Gastrocnemius medialis (tissue), 4 donors: ENCODE results near the gene YBEY.

ENCODE experiments used
- POLR2A ChIP-seq, 2 donors: fragments of 450-650 bp; IDR thresholded peaks; one replicate each; pipeline ENCODE4 v1.6.1; 2017; ENCODE audit warnings: antibody characterized with exemption in 2 of 2, mild to moderate bottlenecking in 2 of 2, moderate library complexity in 2 of 2
- TF ChIP-seq, protein P1 (sequence below), 5 experiments: fragments of 450-650 bp in 3 of 5; fragments of 200-600 bp in 2 of 5; sonication (generic) in 2 of 5; IDR thresholded peaks in 4 of 5; conservative IDR thresholded peaks in 1 of 5; 1 replicate in 4 of 5; 2 replicates in 1 of 5; pipeline ENCODE4 v1.5.1; 2016 to 2019; ENCODE audit warnings: antibody characterized with exemption in 5 of 5, mild to moderate bottlenecking in 3 of 5, moderate library complexity in 3 of 5

DNA sequence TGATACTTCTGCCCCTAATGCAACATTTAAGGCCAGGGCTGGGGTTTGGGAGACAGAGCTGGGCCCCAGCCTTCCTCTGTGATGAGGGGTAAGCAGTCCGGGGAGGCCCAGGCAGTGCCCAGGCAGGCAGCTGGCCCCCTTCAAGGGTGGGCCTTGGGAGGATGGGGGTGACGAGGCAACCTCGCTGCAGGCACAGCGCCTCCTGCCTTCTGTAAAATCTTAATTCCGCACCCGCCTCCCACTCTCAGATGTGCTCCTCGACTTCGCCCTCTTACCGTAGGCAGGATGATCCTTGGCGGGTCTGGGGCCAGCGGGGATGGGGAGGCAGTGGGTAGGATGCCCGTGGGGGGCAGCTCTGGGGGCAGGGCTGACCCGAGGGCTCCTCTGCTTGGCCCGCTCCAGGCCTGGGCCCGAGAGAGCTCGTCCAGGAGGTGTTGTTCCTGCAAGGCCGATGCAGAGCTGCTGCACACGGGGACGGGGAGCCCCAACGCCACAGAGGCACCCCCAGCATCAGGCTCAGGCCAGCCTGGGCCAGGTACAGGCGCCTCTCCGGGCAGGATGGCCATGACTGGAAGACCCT is 28.4 kb downstream of the YBEY start:
- TF ChIP-seq, protein P1, sequence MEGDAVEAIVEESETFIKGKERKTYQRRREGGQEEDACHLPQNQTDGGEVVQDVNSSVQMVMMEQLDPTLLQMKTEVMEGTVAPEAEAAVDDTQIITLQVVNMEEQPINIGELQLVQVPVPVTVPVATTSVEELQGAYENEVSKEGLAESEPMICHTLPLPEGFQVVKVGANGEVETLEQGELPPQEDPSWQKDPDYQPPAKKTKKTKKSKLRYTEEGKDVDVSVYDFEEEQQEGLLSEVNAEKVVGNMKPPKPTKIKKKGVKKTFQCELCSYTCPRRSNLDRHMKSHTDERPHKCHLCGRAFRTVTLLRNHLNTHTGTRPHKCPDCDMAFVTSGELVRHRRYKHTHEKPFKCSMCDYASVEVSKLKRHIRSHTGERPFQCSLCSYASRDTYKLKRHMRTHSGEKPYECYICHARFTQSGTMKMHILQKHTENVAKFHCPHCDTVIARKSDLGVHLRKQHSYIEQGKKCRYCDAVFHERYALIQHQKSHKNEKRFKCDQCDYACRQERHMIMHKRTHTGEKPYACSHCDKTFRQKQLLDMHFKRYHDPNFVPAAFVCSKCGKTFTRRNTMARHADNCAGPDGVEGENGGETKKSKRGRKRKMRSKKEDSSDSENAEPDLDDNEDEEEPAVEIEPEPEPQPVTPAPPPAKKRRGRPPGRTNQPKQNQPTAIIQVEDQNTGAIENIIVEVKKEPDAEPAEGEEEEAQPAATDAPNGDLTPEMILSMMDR (IDR thresholded peaks at IDR 0.05 in 4 of 5, conservative IDR thresholded peaks at IDR 0.05 in 1 of 5) = no peak
- no peak for TF ChIP-seq POLR2A (IDR thresholded peaks at IDR 0.05)
